HG03039 (cell line): ENCODE data around the gene ENG.
"Not testable (repeated sequence)": the region's sequence is repeated elsewhere in the genome, so short reads cannot be mapped to it uniquely, and the experiment has no call there.

Source experiments
- ATAC-seq: cut with Tn5 transposase; IDR thresholded peaks from one replicate; pipeline ENCODE4 v1.9.1; 2021; ENCODE audit warnings: mild to moderate bottlenecking, moderate library complexity; ENCODE audit not compliant: unreplicated experiment

Gene ENG

GRCh38 chr9:127796225-127796813 lies 58.1 kb downstream of the ENG start:
- no peak for ATAC-seq

- ATAC-seq, result no peak
These were observed 60.3 kb downstream of the ENG start for GRCh38 chr9:127794001-127794791.

DNA sequence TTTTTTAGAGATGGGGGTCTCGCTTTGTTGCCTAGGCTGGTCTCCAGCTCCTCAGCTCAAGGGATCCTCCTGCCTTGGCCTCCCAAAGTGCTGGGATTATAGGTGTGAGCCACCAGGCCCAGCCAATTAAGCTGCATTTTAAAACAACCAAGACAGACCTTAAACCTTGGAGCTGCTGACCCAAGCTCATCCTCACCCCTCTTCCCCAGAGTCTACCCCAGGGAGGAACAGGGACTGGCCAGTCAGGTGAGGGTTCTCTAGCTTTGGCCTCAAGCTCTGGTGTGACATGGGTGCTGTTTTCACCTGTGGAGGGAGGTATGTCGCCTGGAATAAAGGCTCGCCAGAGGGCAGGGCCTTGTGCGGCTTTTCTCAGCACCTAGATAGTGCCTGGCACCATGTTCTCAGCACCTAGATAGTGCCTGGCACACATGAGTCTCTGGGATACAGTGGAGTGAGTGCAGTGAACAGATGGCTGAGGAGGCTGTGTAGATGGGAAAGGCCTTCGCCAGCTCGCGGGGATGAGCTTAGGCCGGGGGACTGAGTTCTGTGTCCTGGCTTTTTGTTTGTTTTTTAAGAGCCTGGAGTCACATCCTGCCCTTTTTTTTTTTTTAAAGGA lies 61.3 kb downstream of the ENG start:
- no peak for ATAC-seq

GRCh38 chr9:127792417-127793031 lies 61.9 kb downstream of the ENG start:
- no peak for ATAC-seq

GRCh38 chr9:127791085-127791484 lies 63.4 kb downstream of the ENG start:
- no peak for ATAC-seq

GRCh38 chr9:127790094-127790855 lies 64.2 kb downstream of the ENG start:
- ATAC-seq, result no peak

GRCh38 chr9:127789179-127789578 lies 65.3 kb downstream of the ENG start:
- no peak for ATAC-seq

- no peak for ATAC-seq
These were observed 66.0 kb downstream of the ENG start for GRCh38 chr9:127788337-127789011.

- ATAC-seq, result no peak
These were observed 67.7 kb downstream of the ENG start for GRCh38 chr9:127786773-127787104.

DNA sequence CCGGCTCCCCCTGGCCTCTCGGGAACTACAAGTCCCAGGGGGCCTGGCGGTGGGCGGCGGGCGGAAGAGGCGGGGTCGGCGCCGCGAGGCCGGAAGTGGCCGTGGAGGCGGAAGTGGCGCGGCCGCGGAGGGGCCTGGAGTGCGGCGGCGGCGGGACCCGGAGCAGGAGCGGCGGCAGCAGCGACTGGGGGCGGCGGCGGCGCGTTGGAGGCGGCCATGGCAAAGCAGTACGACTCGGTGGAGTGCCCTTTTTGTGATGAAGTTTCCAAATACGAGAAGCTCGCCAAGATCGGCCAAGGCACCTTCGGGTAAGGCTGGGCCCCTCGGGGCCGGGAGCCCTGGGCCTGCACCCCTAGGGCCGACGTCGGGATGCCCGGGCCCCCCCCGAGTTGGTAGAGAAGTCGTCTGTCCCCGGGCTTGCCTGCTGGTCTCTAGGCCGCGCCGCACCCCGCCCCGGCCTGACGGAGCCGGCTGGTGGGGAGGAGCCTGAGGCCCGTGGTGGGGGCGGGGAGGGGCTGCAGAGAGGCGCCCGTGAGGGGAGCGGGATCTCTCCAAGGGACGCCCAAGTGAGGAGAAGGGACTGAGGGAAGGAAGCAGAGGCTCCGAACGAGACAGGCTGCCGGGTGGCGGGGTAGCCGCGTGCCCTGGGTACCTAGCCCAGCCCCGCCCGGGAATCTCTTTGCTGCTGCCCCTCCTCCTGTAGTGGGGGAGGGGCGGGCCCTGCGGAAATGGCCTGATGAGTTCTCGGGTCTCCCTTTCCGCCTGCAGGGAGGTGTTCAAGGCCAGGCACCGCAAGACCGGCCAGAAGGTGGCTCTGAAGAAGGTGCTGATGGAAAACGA lies 68.3 kb downstream of the ENG start, which contains the start of gene CDK9:
CDK9 (plus strand) TSS at position 102 of the 840 bp plus-strand sequence; CDS start at position 217, 115 bp downstream.
- ATAC-seq, result peak; percentile 50

DNA sequence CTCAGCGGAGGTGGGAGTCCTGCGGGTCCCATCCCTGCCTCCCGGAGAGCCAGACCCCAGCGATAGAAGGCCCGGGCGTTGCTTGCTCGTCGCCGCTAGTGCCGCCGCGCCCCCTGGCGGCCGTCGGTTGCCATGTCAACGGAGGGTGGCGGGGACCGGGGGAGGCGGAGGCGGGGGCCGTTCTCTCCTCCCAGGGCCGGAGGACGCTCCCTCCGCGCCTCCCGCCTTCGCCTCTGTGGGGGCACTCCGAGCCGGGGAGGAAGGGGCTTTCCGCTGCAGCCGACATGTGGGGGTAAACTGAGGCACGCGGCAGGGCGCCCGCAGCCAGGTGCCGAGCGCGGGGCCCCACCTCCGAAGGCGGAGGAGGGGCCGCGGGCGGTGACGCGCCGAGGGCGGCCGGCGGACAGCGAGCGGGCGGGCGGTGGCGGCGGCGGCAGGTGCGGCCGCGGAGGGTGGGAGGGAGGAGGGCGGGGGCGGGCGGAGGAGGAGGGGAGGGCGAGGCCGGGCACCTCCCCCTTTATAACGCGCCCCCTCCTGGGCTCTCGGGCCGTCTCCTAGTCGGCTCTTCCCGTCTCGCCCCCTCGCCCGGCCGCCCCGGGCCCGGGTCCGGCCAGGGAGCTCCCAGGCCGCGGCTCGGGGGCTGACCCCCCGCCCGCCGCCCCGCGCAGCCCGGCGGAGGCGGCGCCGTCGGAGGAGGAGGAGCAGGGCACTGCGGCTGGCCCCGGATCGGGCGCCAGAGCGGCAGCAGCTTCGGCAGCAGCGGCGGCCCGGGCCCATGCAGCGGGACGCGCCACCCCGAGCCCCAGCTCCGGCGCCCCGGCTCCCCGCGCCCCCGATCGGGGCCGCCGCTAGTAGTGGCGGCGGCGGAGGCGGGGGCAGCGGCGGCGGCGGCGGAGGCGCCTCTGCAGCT lies 69.2 kb downstream of the ENG start:
- peak; percentile 39 for ATAC-seq

- ATAC-seq, result no peak
These were observed 71.1 kb downstream of the ENG start for GRCh38 chr9:127783111-127784008.

GRCh38 chr9:127781806-127782205 lies 72.7 kb downstream of the ENG start:
- ATAC-seq, result no peak

- ATAC-seq, result not testable (repeated sequence)
These were observed 73.5 kb downstream of the ENG start for GRCh38 chr9:127780909-127781308.

GRCh38 chr9:127780126-127780885 lies 74.2 kb downstream of the ENG start:
- ATAC-seq, result no peak

- peak; percentile 35 for ATAC-seq
These were observed 75.1 kb downstream of the ENG start for GRCh38 chr9:127779136-127779981.
